ENCODE results near the gene KPNB1.
"Not testable (repeated sequence)": the region's sequence is repeated elsewhere in the genome, so short reads cannot be mapped to it uniquely, and the experiment has no call there.

Gene KPNB1

DNA sequence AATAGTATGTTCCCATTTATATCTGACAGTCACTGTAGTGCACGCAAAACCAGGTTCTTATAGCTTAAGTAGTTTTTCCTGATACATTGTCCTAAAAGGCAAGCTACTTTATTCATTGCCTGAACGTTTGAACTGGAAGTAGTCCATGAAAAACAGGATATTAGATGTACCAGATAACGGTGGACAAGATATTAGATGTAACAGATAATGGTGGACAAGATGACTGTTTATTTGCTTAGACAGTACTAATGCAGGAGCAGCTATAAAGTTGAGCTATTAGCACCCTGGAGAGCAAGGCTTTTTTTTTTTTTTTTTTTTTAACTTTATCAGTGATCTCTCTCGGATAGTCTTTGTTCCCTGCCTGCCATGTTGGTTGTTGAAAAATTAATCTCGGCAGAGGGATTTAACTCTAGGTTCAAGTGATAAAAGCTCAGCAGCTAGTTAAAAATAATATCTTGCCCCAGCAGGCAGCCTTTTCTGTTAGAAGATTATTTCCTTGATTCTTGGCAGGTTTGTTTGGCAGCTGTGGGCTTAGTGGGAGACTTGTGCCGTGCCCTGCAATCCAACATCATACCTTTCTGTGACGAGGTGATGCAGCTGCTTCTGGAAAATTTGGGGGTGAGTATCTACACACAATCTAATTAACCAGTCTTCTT lies 26.9 kb downstream of the KPNB1 start:
- DNase-seq (ENCODE audit: low read depth): no peak

DNA sequence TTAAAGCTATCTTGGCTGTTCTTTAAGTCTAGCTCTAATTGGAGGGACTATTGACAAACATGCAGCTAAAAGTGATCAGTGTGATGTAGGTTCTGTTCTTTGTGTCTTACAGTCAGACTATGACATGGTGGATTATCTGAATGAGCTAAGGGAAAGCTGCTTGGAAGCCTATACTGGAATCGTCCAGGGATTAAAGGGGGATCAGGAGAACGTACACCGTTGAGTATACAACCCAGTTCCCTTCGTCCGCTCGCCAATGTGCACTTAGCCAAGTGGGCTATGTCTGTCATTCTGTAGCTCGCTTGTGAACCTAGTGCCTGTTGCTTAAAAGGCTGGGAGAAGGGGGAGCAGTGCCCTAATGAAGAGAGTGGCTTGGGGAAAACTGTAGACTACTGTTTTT lies 28.5 kb downstream of the KPNB1 start:
- no peak for DNase-seq (ENCODE audit: low read depth)

DNA sequence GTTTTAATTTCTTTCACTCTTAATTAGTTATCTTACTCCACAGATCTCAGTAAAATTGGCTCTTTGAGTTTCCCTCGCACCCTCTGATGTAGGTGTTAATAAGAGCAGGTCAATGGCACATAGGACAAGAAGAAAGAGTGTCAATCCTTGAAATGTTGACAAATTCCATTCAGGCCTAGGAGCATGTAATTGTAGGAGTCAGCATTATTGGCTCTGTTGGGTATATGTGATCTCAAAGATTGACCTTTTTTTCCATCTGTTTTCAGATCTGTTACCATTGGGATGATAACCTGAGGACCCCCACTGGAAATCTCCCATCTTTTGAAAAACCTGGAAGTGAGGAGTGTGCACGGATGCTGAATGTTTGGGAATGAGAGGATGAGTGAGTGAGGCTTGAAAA lies 32.4 kb downstream of the KPNB1 start:
- no peak for DNase-seq (ENCODE audit: low read depth)

DNA sequence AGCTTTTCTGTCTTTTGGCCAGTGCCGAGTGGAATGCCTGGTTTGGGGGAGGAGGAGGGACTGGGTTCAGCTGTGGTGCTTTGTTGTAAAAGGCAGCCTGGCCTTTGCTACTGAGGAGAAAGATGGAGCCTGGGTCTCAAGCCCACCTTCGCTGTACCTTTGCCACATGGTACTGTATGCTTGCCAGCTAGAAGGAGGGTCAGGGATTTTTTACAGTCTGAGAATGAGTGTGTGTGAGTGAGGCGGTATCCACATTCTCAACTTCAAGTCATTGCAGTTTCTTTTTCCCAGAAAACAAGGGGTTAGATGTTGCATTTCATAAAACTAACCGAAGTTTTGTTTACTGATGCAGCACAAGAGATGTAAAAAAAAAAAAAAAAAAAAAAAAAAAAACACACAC lies 33.0 kb downstream of the KPNB1 start:
- not testable (repeated sequence) for DNase-seq (ENCODE audit: low read depth)

DNA sequence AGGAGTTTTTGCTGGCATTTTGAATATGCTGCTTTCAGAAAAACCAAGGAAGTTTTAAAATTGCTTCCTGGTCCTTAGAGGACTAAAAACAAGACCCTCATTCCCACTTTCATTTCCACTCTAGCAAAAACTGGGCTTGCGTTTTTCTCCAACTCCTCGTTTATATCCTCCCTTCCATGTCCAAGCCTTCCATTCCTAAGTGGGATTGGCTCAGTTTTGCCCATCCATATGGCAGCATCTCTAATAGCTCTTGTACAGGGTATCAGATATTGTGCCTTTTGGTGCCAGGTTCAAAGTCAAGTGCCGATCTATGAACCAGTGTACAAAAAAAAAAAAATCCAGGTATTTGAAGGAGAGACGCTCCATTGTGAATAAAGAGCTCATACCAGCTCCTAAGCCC lies 34.3 kb downstream of the KPNB1 start:
- no peak for DNase-seq (ENCODE audit: low read depth)

DNA sequence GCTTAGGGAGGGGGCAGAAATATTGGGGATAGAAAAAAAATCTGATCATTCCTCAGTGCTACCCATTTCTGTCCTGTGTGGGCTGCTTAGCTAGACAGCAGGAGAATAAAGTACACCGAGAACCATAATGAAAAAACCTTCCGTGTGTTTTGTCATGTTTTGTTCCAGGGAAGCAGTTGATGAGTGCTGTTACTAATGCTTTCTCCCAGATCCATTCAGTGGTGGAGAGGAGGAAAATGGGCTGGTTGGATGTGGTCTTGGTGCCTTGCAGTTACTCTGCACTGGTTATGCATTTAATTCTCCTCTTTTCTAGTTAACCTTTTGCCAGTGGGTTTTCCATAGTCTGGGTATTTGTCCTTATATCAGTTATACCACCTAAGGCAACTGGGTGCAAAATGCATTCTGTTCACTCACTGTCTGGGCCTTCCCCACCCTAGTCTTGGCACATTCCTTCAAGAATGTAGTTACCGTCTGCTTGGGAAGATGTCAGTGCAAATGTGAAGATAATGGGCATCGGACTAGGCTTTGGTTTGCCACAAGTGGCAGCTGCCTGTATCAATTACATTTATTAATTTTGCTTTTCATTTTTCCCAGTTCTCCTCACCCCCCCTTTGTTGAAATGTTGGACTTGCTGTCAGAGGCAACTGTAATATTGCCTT lies 34.9 kb downstream of the KPNB1 start:
- no peak for DNase-seq (ENCODE audit: low read depth)

DNA sequence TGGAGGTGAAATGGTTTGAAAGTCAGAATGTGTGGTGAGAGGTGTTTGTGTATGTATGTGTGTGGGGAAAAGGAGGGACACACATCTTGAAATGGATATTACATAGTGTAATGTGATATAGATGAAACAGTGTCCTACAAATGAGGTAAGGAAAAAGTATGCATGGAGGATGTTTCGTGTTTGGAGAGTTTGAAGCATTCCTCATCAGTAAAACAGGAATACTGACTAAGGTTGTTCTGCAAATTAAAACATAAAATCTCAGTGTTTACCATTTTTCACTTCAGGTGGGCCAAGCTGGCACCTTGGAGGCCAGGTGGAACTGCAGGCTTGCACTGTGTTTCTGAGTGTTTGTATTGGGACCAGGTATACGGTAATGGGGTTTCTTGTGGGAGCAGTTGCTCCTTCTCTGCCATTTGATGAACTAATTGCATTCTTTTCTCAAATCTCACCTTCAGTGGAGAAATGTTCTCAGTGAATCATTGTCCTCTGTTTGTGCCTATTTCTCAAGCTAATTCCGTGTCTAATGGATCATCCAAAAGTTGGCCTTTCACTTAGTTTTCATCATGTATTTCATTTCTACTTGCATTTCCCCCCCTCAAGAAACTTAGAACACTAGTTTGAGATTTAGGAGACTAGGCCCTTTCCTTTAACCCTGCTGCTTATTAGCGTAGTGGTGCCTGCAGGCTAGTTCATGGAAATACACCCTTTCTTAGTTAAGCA lies 36.0 kb downstream of the KPNB1 start:
- no peak for DNase-seq (ENCODE audit: low read depth)

DNA sequence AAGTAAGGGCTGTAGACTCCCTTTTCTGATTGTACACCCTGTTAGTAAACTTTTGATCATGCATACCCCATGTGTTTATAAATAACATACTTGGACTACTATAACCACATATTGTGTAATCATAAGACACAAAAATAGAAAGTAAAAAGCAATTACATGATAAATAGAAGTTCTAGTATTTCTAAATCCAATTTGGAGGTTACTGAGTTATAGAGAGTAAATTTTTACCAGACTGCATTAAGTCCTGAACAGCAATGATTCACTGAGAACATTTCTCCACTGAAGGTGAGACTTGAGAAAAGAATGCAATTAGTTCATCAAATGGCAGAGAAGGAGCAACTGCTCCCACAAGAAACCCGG lies 36.5 kb downstream of the KPNB1 start:
- DNase-seq (ENCODE audit: low read depth): no peak

DNA sequence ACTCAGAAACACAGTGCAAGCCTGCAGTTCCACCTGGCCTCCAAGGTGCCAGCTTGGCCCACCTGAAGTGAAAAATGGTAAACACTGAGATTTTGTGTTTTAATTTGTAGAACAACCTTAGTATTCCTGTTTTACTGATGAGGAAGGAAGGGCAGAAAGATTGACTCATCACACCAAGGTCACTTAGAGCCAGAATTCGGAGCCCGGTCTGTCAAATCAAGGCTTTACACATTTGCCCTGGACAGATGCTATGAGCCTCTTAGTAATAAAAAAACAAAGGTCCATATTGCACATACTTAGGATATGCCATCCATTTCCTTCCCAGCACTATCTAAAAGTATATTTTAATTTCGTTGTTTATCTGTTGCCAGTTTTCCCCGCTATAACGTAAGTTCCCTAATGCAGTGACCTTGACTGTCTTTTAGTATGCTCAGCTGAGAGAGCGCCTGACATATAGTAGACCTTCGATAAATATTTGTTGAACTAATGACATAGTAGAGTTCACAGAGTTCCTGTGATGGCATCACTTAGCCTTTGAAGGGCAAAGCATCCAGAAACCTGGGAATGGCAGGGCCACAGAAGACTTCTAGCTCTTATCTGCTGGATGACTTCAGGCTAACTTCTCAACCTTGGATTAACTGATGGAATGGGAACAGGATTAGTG lies 37.1 kb downstream of the KPNB1 start:
- DNase-seq (ENCODE audit: low read depth): no peak

DNA sequence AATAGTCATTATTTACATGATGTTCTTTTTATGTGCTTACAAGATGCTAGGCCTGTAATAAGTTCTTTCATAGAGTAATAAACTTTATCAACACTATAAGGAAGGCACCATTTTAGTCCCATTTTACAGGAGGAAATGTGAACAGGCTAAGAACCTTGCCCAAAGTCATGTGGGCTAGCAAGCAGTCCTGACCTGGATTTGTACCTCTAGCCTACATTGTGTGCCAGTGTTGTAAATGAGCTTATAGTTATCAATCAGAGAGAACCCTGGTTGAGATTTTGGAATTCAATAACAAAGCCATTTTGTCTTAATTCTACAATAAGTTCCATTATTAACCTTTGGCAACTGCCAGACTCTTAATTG lies 37.6 kb downstream of the KPNB1 start:
- no peak for DNase-seq (ENCODE audit: low read depth)

DNA sequence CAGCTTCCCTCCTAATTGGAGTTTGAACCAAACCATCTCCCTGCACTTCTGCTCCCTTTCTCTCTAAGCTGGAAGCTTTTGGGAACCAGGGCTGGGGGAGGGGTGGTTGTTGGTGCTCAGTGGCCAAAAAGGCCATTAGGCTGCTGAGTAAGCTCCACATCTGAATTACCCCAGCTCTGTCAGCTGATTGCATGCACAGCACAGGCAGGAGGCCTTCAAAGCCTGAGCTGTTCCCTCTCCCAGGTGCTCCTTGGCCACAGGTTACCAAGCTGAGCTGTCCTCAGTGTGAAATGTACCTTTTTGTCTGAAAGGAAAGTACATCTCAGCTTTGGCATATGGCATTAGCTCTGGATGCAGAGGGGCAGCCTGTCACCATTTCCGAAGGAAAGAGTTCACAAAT lies 38.0 kb downstream of the KPNB1 start:
- DNase-seq (ENCODE audit: low read depth): peak; percentile 43

DNA sequence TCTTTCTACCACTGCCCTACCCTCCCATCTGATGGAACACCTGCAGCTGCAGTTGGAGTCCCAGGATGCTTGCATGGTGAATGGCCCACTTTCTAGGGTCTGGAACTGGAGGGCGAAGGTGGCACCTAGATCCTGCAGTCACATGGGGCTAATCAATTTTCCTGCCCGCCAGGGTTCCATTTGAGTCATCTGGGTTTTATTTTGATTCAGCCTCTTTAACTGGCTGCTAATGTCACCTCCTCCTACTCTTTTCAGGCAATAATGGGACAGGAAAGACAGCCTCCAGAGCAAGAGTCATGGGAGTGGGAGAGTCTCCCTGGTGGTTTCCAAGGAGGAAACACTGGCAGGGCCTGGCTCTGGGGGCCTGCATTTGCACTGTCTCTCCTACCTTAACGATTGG lies 40.4 kb downstream of the KPNB1 start:
- DNase-seq (ENCODE audit: low read depth): no peak

DNA sequence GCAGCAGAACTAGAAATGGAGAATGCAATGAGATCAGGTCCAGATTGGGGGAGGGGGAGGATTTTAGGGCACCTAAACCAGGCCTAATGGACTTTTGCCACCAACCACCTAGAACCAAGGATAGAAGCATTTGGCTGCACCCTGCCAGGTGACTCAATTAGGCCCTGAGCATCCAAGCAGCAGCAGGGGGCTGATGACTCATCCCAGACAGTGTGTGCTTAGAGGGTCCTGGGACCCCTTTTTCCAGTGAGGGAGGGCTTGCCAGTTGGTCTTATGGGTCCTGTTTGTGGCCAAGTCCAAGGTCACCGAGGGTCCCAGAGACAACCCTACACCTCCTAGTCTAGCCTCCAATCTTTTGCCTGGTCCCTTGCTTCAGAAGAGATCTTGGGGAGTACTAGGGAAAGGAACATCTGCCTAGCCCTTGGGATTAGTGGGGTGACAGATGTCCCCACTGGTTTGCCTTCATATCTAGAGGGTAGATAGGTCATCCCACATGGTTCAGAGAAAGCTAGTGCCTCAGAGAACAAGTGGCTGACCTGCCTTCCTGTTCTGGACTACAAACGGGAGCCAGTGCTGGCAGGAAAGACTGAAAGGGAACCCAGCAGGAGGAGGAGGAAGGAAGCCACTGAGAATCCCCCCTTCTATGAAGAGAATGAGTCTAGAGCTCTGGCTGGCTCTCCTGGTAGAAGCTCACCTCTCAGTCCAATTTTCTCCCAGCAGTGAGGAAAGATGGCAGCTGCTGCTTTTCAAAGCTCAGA lies 42.6 kb downstream of the KPNB1 start:
- no peak for DNase-seq (ENCODE audit: low read depth)

DNA sequence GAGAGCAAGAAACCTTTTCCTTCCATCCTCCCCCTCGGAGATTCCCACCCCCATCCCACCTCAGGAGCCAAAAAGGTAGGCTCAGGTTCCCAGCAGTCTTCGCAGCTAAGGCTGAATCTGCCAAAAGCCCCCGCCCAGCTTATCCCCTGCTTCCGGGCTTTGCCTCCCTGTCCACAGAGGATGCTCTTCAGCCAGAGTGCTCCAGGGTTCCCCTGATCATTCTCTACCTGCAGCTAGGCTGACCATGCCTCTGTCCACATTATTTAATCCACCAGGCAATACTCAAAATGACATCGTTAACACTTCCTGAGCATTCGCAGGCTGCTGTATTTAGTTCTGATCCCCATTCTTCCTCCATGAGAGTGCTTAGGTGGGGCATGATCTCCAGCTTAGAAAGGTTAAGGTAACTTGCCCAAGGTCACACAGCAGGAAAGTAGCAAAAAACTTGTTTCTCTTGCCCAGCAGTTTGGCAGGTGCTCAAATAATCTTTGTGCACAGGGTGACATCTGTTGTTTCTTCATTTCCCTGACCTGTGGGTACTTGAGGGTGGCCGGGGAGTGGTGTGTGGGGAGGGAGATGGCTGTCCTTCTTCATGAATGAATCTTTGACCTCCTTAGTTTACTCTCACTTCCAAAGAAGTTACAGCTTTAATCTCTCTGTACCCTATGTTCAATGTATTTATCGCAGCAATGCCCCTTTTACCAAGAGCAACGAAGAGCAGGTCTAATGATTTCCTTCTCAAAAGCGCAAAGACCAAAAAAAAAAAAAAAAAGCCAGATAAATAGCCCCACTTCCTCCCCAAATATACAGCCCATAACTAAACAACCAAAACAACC lies 43.4 kb downstream of the KPNB1 start:
- DNase-seq (ENCODE audit: low read depth): no peak

DNA sequence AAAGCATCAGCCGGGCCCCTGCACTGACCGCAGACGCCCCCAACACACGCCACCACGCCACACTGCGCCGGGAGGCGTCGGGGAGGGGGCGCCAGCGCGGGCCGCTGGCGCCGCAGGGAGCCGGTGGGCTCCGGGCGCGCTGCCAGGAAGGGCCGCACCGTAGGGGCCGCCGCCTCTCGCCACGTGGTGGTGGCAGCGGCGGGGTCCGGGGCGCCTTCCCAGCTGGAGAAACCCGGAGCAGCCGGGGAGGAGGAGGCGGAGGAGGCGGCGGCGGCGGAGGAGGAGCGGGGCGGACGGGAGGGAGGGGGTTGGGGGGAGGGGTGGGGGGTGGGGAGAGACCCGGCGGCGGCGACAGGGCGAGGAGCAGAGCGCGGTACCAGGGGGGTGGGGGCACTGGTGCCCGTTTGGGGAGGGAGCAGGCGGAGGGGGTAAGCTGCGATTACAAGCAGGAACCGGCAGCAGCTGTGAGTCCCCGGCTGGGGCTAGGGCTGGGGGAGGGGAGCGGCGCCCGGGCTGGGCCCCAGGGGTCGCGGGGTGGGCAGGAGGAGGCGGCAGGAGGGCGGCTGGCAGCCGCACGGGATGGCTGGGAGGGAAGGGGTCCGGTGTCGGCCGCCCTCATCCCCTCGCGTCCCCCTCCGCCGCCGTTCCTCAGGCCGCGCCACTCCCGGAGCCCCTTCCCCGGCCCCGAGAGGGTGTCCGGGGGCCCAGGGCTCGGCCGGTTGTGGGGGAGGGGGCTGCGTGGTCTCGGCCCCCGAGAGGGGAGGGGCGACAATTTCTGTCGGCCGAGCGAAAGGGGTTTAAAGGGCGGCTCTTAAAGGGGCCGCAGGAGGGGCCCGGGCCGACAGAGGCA lies 44.2 kb downstream of the KPNB1 start, which contains the start of gene TBKBP1:
Gene TBKBP1 (plus strand): TSS at position 431 of the 850 bp plus-strand sequence. CDS start 1,952 bp downstream, outside the sequence.
- no peak for DNase-seq (ENCODE audit: low read depth)

DNA sequence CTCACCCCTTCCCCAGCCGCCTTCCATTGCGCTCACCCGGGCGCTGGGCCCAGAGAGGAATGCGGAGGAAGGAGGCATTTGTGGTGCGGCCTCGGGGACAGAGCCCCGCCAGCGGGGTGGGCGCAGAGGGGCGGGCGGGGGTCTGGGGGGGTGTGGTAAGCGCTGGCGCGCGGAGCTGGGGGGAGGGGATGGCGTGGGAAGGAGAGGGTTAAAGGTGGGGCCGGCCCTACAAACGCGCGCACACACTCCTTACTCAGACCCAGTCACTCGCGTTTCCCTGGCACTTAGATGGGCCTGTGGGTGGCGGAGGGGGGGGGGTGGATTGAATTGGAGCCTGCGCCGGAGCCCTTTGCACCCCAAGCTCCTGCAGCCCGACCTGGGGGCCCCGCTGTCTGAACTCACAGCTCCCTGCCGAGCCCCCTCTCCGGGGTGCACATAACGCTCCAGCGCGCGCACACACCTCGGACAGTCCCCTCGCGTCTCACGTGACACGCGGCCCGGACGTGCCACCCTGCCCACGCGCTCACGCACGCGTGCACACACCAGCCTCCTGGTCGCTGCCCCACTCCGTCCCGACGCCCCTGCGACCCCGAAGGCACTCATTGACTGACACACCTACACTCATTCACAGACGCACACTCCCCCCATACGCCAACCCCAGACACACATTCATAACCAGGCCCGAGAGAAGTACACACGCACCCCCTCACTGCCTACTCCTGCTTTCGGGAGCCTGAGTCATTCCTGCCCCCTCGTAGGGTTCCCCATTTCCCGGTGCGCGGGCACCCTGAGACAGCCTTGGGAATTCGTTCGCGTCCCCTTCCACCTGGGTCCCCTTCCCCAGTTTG lies 45.1 kb downstream of the KPNB1 start:
- DNase-seq (ENCODE audit: low read depth): no peak

DNA sequence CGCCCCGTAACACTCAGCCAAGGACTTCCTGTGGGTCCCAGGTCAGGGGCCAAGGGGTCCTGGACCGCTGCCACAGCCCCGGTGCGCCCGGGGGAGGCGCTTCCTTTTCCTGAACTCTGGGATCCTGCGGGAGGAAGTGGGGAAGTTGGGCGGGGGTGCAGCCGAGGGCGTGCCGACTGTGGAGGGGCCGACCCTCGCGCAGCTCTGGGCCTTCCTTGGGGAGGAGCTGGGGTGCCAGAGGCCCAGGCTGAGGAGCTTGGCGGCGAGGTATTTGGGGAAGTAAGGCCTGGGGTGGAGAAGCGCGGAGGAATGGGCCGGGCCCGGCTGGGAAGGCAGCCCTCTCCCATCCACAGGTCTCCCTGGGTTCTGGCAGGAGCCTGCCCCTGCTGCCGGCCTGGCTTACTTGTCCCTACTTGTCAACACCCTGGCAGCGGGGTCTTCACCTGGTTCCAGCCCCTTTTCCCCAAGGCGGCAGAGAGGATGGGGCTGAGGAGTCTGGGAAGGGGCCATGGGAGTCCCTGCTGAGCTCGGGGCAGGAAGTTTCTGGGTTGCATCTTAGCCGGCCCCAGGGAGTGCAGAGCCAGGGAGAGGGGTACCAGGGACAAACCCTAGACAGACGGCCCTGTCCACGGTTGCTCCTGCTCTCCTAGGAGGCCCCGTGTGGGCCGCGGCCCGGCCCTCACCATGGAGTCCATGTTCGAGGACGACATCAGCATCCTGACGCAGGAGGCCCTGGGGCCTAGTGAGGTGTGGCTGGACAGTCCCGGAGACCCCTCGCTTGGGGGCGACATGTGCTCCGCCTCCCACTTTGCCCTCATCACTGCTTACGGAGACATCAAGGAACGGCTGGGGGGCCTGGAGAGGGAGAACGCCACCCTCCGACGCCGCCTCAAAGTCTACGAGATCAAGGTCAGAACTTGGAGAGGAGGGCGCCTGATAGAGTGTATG lies 46.0 kb downstream of the KPNB1 start:
- DNase-seq (ENCODE audit: low read depth): no peak

Data from stromal cell of bone marrow (primary cell).